HEK293 (cell line): Measurements from ENCODE around the gene TSGA10IP.

ENCODE experiments used
- CTCF ChIA-PET: fragments of 350-600 bp; formaldehyde crosslinking; extraction: SDS; loops from one replicate; lab custom pipeline; 2021; ENCODE audit warnings: antibody characterized with exemption; lab: Yijun Ruan, JAX
- POLR2A ChIA-PET: fragments of 300-600 bp; formaldehyde crosslinking; extraction: SDS; loops from one replicate; lab custom pipeline; 2020; ENCODE audit warnings: antibody characterized with exemption, inconsistent platforms; lab: Yijun Ruan, JAX
- H3K27ac ChIP-seq: fragments of 200-500 bp; sonication (Bioruptor generic); 2 replicates; pipeline ENCODE4 v1.5.1; 2014; ENCODE audit warnings: low read depth, low read length, control low read depth, inconsistent platforms; ENCODE audit errors: extremely low read depth
- H3K36me3 ChIP-seq, 2 experiments: fragments of 200-500 bp in 1 of 2; sonication (Bioruptor generic) in 1 of 2; 1 replicate in 1 of 2; 2 replicates in 1 of 2; pipeline ENCODE4 v1.5.1; 2014 to 2017; ENCODE audit warnings: inconsistent platforms in 2 of 2, low read length in 2 of 2; ENCODE audit not compliant: control insufficient read depth in 2 of 2, insufficient read depth in 1 of 2
- H3K4me1 ChIP-seq: fragments of 200-500 bp; sonication (Bioruptor generic); 2 replicates; pipeline ENCODE4 v1.5.1; 2014; ENCODE audit warnings: mild to moderate bottlenecking, low read length, inconsistent platforms; ENCODE audit not compliant: control insufficient read depth, insufficient read depth
- H3K4me3 ChIP-seq: 2 replicates; pipeline ENCODE4 v1.5.1; 2011; ENCODE audit warnings: low read depth, mild to moderate bottlenecking, control low read depth, low read length, moderate library complexity
- H3K9me3 ChIP-seq: fragments of 200-500 bp; sonication (Bioruptor generic); 2 replicates; pipeline ENCODE4 v1.5.1; 2014; ENCODE audit warnings: low read depth, low read length, inconsistent platforms; ENCODE audit not compliant: control insufficient read depth, insufficient read depth
- EGR2 ChIP-seq: fragments of 450-650 bp; formaldehyde crosslinking; IDR thresholded peaks from 2 replicates; pipeline ENCODE4 v1.5.1; 2016; ENCODE audit warnings: low read depth, missing biosample characterization, missing genetic modification characterization
- KLF7 ChIP-seq: fragments of 450-650 bp; formaldehyde crosslinking; IDR thresholded peaks from 2 replicates; pipeline ENCODE4 v1.5.1; 2016; ENCODE audit warnings: missing biosample characterization, missing genetic modification characterization, borderline replicate concordance
- MYNN ChIP-seq: fragments of 450-650 bp; formaldehyde crosslinking; IDR thresholded peaks from 2 replicates; pipeline ENCODE4 v1.5.1; 2016; ENCODE audit warnings: missing biosample characterization, missing genetic modification characterization, borderline replicate concordance
- PRDM10 ChIP-seq: fragments of 450-650 bp; formaldehyde crosslinking; IDR thresholded peaks from 2 replicates; pipeline ENCODE4 v1.5.1; 2016; ENCODE audit warnings: missing biosample characterization, missing genetic modification characterization
- YY1 ChIP-seq: fragments of 450-650 bp; formaldehyde crosslinking; IDR thresholded peaks from 2 replicates; pipeline ENCODE4 v1.5.1; 2018; ENCODE audit warnings: missing biosample characterization, missing genetic modification characterization
- ZBTB21 ChIP-seq: fragments of 450-650 bp; formaldehyde crosslinking; IDR thresholded peaks from 2 replicates; pipeline ENCODE4 v1.5.1; 2017; ENCODE audit warnings: missing biosample characterization, missing genetic modification characterization
- ZBTB7A ChIP-seq: fragments of 450-650 bp; formaldehyde crosslinking; IDR thresholded peaks from 2 replicates; pipeline ENCODE4 v1.5.1; 2016; ENCODE audit warnings: low read depth, missing biosample characterization, missing genetic modification characterization
- ZFHX2 ChIP-seq: fragments of 450-650 bp; formaldehyde crosslinking; conservative IDR thresholded peaks from 2 replicates; pipeline ENCODE4 v1.5.1; 2016; ENCODE audit warnings: missing biosample characterization, missing genetic modification characterization
- ZNF138 ChIP-seq: fragments of 450-650 bp; formaldehyde crosslinking; IDR thresholded peaks from 2 replicates; pipeline ENCODE4 v1.5.1; 2016; ENCODE audit warnings: missing biosample characterization, missing genetic modification characterization, borderline replicate concordance
- ZNF19 ChIP-seq: fragments of 450-650 bp; formaldehyde crosslinking; IDR thresholded peaks from 2 replicates; pipeline ENCODE4; 2016; ENCODE audit warnings: missing biosample characterization, missing genetic modification characterization, low read depth
- ZNF2 ChIP-seq: fragments of 450-650 bp; formaldehyde crosslinking; IDR thresholded peaks from 2 replicates; pipeline ENCODE4 v1.5.1; 2016; ENCODE audit warnings: missing biosample characterization, missing genetic modification characterization
- ZNF362 ChIP-seq: fragments of 450-650 bp; formaldehyde crosslinking; IDR thresholded peaks from 2 replicates; pipeline ENCODE4 v1.5.1; 2016; ENCODE audit warnings: missing biosample characterization, missing genetic modification characterization
- ZNF610 ChIP-seq: fragments of 450-650 bp; formaldehyde crosslinking; IDR thresholded peaks from 2 replicates; pipeline ENCODE4 v1.5.1; 2016; ENCODE audit warnings: missing biosample characterization, missing genetic modification characterization, borderline replicate concordance
- ZNF701 ChIP-seq: fragments of 450-650 bp; formaldehyde crosslinking; IDR thresholded peaks from 2 replicates; pipeline ENCODE4 v1.5.1; 2016; ENCODE audit warnings: missing biosample characterization, missing genetic modification characterization
- ZNF776 ChIP-seq: fragments of 450-650 bp; formaldehyde crosslinking; IDR thresholded peaks from 2 replicates; pipeline ENCODE4 v1.5.0; 2017; ENCODE audit warnings: missing biosample characterization, missing genetic modification characterization, borderline replicate concordance
- ZNF843 ChIP-seq: fragments of 450-650 bp; formaldehyde crosslinking; IDR thresholded peaks from 2 replicates; pipeline ENCODE4 v1.5.1; 2016; ENCODE audit warnings: missing biosample characterization, missing genetic modification characterization
- TF ChIP-seq, protein P1 (sequence below): IDR thresholded peaks from 2 replicates; pipeline ENCODE4 v1.6.1; 2011; ENCODE audit warnings: mild to moderate bottlenecking, low read depth, low read length, borderline replicate concordance
- TF ChIP-seq, protein P2 (sequence below): fragments of 450-650 bp; formaldehyde crosslinking; IDR thresholded peaks from 2 replicates; pipeline ENCODE4 v1.5.1; 2016; ENCODE audit warnings: missing biosample characterization, missing genetic modification characterization
- TF ChIP-seq, protein P3 (sequence below): fragments of 450-650 bp; formaldehyde crosslinking; IDR thresholded peaks from 2 replicates; pipeline ENCODE4 v1.5.0; 2017; ENCODE audit warnings: missing biosample characterization, missing genetic modification characterization, borderline replicate concordance
- TF ChIP-seq, protein P4 (sequence below): fragments of 450-650 bp; formaldehyde crosslinking; IDR thresholded peaks from 2 replicates; pipeline ENCODE4 v1.5.1; 2017; ENCODE audit warnings: missing biosample characterization, missing genetic modification characterization
- TF ChIP-seq, protein P5 (sequence below): fragments of 450-650 bp; formaldehyde crosslinking; IDR thresholded peaks from 2 replicates; pipeline ENCODE4 v1.5.1; 2016; ENCODE audit warnings: missing biosample characterization, missing genetic modification characterization

TSGA10IP gene

GRCh38 chr11:66001942-66002647, 56.8 kb downstream of the TSGA10IP start, which contains the start of the genes BANF1 and EIF1AD:
Gene BANF1, plus strand, starts transcription at chr11:66002503. Its CDS starts 748 bp downstream, at chr11:66003251.
Gene EIF1AD, minus strand, starts transcription at chr11:66002157. Its CDS starts 1,768 bp downstream, at chr11:66000389.
- ChIA-PET CTCF (interaction anchor here (0.9 to 1.4 kb wide), 3 partner anchors 14 to 43 kb away, joined by 3 to 6 read pairs (median 3); no protein-coding TSS in a partner anchor), POLR2A (interaction anchor here (0.8 to 1.6 kb wide), 11 partner anchors 9 to 387 kb away, joined by 3 to 7 read pairs (median 4); partner anchors contain the start of genes CFL1, CST6, FIBP and PCNX3)
- Histone ChIP-seq H3K9me3 (no peaks in the 10 kb centered on the region), H3K36me3 (peaks cover 8 to 65% of the 10 kb centered on the region in 2 experiments), H3K4me1 (no peaks in the 10 kb centered on the region), H3K4me3 (peak within 1 kb of the TSS; percentile 98), H3K27ac (peak within 1 kb of the TSS; percentile 58)
- TF ChIP-seq EGR2 (tag by site-specific recombination) (0 out of 2 replicates have a peak, but pooled peaks have one; percentile 36), ZNF843 (0 out of 2 replicates have a peak, but pooled peaks have one; percentile 44), ZNF138 (tag by site-specific recombination) (no peak), PRDM10 (tag by site-specific recombination) (peak; percentile 61; the same call in 1 of the 2 replicates), ZBTB7A (tag by site-specific recombination) (peak; percentile 67; the same call in 1 of the 2 replicates), KLF7 (tag by site-specific recombination) (peak; percentile 98), MYNN (tag by site-specific recombination) (peak; percentile 68; the same call in 1 of the 2 replicates), ZNF701 (tag by site-specific recombination) (no peak), ZFHX2 (tag by site-specific recombination) (peak; percentile 64), ZBTB21 (tag by site-specific recombination) (peak; percentile 44; the same call in 1 of the 2 replicates), ZNF19 (no peak), YY1 (tag by site-specific recombination) (peak; percentile 84), ZNF362 (tag by site-specific recombination) (peak; percentile 97), ZNF2 (tag by site-specific recombination) (peak; percentile 97), ZNF776 (tag by site-specific recombination) (no peak), ZNF610 (tag by site-specific recombination) (peak; percentile 87)
- TF ChIP-seq, protein P1, sequence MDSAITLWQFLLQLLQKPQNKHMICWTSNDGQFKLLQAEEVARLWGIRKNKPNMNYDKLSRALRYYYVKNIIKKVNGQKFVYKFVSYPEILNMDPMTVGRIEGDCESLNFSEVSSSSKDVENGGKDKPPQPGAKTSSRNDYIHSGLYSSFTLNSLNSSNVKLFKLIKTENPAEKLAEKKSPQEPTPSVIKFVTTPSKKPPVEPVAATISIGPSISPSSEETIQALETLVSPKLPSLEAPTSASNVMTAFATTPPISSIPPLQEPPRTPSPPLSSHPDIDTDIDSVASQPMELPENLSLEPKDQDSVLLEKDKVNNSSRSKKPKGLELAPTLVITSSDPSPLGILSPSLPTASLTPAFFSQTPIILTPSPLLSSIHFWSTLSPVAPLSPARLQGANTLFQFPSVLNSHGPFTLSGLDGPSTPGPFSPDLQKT = peak; percentile 68; the same call in 1 of the 2 replicates
- TF ChIP-seq, protein P2, sequence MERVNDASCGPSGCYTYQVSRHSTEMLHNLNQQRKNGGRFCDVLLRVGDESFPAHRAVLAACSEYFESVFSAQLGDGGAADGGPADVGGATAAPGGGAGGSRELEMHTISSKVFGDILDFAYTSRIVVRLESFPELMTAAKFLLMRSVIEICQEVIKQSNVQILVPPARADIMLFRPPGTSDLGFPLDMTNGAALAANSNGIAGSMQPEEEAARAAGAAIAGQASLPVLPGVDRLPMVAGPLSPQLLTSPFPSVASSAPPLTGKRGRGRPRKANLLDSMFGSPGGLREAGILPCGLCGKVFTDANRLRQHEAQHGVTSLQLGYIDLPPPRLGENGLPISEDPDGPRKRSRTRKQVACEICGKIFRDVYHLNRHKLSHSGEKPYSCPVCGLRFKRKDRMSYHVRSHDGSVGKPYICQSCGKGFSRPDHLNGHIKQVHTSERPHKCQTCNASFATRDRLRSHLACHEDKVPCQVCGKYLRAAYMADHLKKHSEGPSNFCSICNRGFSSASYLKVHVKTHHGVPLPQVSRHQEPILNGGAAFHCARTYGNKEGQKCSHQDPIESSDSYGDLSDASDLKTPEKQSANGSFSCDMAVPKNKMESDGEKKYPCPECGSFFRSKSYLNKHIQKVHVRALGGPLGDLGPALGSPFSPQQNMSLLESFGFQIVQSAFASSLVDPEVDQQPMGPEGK (tag by site-specific recombination) = peak; percentile 51; the same call in 1 of the 2 replicates
- TF ChIP-seq, protein P3, sequence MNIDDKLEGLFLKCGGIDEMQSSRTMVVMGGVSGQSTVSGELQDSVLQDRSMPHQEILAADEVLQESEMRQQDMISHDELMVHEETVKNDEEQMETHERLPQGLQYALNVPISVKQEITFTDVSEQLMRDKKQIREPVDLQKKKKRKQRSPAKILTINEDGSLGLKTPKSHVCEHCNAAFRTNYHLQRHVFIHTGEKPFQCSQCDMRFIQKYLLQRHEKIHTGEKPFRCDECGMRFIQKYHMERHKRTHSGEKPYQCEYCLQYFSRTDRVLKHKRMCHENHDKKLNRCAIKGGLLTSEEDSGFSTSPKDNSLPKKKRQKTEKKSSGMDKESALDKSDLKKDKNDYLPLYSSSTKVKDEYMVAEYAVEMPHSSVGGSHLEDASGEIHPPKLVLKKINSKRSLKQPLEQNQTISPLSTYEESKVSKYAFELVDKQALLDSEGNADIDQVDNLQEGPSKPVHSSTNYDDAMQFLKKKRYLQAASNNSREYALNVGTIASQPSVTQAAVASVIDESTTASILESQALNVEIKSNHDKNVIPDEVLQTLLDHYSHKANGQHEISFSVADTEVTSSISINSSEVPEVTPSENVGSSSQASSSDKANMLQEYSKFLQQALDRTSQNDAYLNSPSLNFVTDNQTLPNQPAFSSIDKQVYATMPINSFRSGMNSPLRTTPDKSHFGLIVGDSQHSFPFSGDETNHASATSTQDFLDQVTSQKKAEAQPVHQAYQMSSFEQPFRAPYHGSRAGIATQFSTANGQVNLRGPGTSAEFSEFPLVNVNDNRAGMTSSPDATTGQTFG = peak; percentile 90
- TF ChIP-seq, protein P4, sequence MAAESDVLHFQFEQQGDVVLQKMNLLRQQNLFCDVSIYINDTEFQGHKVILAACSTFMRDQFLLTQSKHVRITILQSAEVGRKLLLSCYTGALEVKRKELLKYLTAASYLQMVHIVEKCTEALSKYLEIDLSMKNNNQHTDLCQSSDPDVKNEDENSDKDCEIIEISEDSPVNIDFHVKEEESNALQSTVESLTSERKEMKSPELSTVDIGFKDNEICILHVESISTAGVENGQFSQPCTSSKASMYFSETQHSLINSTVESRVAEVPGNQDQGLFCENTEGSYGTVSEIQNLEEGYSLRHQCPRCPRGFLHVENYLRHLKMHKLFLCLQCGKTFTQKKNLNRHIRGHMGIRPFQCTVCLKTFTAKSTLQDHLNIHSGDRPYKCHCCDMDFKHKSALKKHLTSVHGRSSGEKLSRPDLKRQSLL (tag by site-specific recombination) = peak; percentile 66; the same call in 1 of the 2 replicates
- TF ChIP-seq, protein P5, sequence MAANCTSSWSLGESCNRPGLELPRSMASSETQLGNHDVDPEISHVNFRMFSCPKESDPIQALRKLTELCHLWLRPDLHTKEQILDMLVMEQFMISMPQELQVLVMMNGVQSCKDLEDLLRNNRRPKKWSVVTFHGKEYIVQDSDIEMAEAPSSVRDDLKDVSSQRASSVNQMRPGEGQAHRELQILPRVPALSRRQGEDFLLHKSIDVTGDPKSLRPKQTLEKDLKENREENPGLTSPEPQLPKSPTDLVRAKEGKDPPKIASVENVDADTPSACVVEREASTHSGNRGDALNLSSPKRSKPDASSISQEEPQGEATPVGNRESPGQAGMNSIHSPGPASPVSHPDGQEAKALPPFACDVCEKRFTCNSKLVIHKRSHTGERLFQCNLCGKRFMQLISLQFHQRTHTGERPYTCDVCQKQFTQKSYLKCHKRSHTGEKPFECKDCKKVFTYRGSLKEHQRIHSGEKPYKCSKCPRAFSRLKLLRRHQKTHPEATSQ (tag by site-specific recombination) = peak; percentile 95
